Measurements from ENCODE around the gene CFHR5.
"Not testable (repeated sequence)": the region's sequence is repeated elsewhere in the genome, so short reads cannot be mapped to it uniquely, and the experiment has no call there.

Gene CFHR5

GRCh38 chr1:196977278-196977677, at the start of gene CFHR5:
Gene CFHR5 (plus strand): TSS chr1:196977556. CDS start chr1:196977665, 109 bp downstream.
- DNase-seq, result no peak

- not testable (repeated sequence) for DNase-seq
Measured at GRCh38 chr1:196932853-196933252, 44.5 kb upstream of the CFHR5 start.

GRCh38 chr1:196933531-196934189, 43.7 kb upstream of the CFHR5 start:
- DNase-seq, result no peak

GRCh38 chr1:196941474-196941873, 35.9 kb upstream of the CFHR5 start:
- DNase-seq, result peak; percentile 54

GRCh38 chr1:196943568-196943967, 33.8 kb upstream of the CFHR5 start, which contains the start of gene CFHR2:
Gene CFHR2 (plus strand): TSS chr1:196943738. CDS start chr1:196943881, 143 bp downstream.
- not testable (repeated sequence) for DNase-seq

- no peak for DNase-seq
Measured at GRCh38 chr1:196951711-196952394, 25.5 kb upstream of the CFHR5 start.

GRCh38 chr1:196954778-196955177, 22.6 kb upstream of the CFHR5 start:
- DNase-seq, result no peak

GRCh38 chr1:196955926-196956325, 21.4 kb upstream of the CFHR5 start:
- no peak for DNase-seq

GRCh38 chr1:196960854-196961253, 16.5 kb upstream of the CFHR5 start:
- no peak for DNase-seq

GRCh38 chr1:196970182-196970581, 7.2 kb upstream of the CFHR5 start:
- no peak for DNase-seq

- DNase-seq, result no peak
Measured at GRCh38 chr1:196976278-196976677, 1.1 kb upstream of the CFHR5 start.

GRCh38 chr1:196980859-196981258, 3.5 kb downstream of the CFHR5 start:
- DNase-seq, result no peak

- DNase-seq, result not testable (repeated sequence)
Measured at GRCh38 chr1:196982247-196982646, 4.9 kb downstream of the CFHR5 start.

- DNase-seq, result peak; percentile 89
Measured at GRCh38 chr1:196991919-196992651, 14.7 kb downstream of the CFHR5 start.

- DNase-seq, result no peak
Measured at GRCh38 chr1:196993916-196994315, 16.6 kb downstream of the CFHR5 start.

- DNase-seq, result no peak
Measured at GRCh38 chr1:196997423-196997822, 20.1 kb downstream of the CFHR5 start.

GRCh38 chr1:197001828-197002227, 24.5 kb downstream of the CFHR5 start:
- DNase-seq, result no peak

- no peak for DNase-seq
Measured at GRCh38 chr1:197003132-197003531, 25.8 kb downstream of the CFHR5 start.

GRCh38 chr1:197008861-197009260, 31.5 kb downstream of the CFHR5 start:
- DNase-seq, result no peak

- DNase-seq, result no peak
Measured at GRCh38 chr1:197011614-197012013, 34.3 kb downstream of the CFHR5 start.

GRCh38 chr1:197013234-197013633, 35.9 kb downstream of the CFHR5 start:
- DNase-seq, result no peak

- no peak for DNase-seq
Measured at GRCh38 chr1:197016751-197017150, 39.4 kb downstream of the CFHR5 start.

- DNase-seq, result no peak
Measured at GRCh38 chr1:197017558-197018146, 40.3 kb downstream of the CFHR5 start.

Data from DMS153 (cell line).